Kidney tubule cell (primary cell): ENCODE measurements around the gene FGD5.

Experiments
- DNase-seq: peaks from one replicate; pipeline ENCODE4 v3.0.0-alpha.2; 2018; ENCODE audit warnings: low spot score

FGD5 gene

GRCh38 chr3:14927308-14927707 lies 108.5 kb downstream of the FGD5 start:
- no peak for DNase-seq

- DNase-seq: no peak
Measured at GRCh38 chr3:14929310-14930074, 110.7 kb downstream of the FGD5 start.

GRCh38 chr3:14933820-14934425 lies 115.2 kb downstream of the FGD5 start:
- no peak for DNase-seq

GRCh38 chr3:14935592-14936345 lies 117.0 kb downstream of the FGD5 start:
- no peak for DNase-seq

GRCh38 chr3:14938954-14939353 lies 120.2 kb downstream of the FGD5 start:
- no peak for DNase-seq

- DNase-seq: no peak
Measured at GRCh38 chr3:14941871-14942270, 123.1 kb downstream of the FGD5 start.

GRCh38 chr3:14943042-14943441 lies 124.3 kb downstream of the FGD5 start:
- peak; percentile 65 for DNase-seq

GRCh38 chr3:14946236-14946635 lies 127.5 kb downstream of the FGD5 start:
- no peak for DNase-seq

- DNase-seq: no peak
Measured at GRCh38 chr3:14946739-14947099, 128.0 kb downstream of the FGD5 start.

- DNase-seq: peak; percentile 87
Measured at GRCh38 chr3:14947100-14947885, 128.5 kb downstream of the FGD5 start, which contains the start of gene NR2C2. Gene NR2C2 (plus strand): TSS chr3:14947583. CDS start chr3:15003915, 56,332 bp downstream.

GRCh38 chr3:14947886-14948608 lies 129.3 kb downstream of the FGD5 start:
- peak; percentile 97 for DNase-seq

GRCh38 chr3:14948609-14949038 lies 129.9 kb downstream of the FGD5 start:
- no peak for DNase-seq

- peak; percentile 29 for DNase-seq
Measured at GRCh38 chr3:14949126-14949525, 130.4 kb downstream of the FGD5 start.

GRCh38 chr3:14950274-14950673 lies 131.5 kb downstream of the FGD5 start:
- DNase-seq: no peak

GRCh38 chr3:14957153-14957552 lies 138.4 kb downstream of the FGD5 start:
- DNase-seq: no peak

GRCh38 chr3:14957925-14958324 lies 139.2 kb downstream of the FGD5 start:
- no peak for DNase-seq

GRCh38 chr3:14959359-14959943 lies 140.7 kb downstream of the FGD5 start:
- no peak for DNase-seq

- peak; percentile 57 for DNase-seq
Measured at GRCh38 chr3:14962762-14963161, 144.0 kb downstream of the FGD5 start.

- no peak for DNase-seq
Measured at GRCh38 chr3:14967285-14967684, 148.5 kb downstream of the FGD5 start.

GRCh38 chr3:14969671-14970070 lies 150.9 kb downstream of the FGD5 start:
- no peak for DNase-seq

- no peak for DNase-seq
Measured at GRCh38 chr3:14976317-14976716, 157.6 kb downstream of the FGD5 start.
